HG03095 (cell line): ENCODE results near the gene JPH2.

ENCODE experiments used
- ATAC-seq: cut with Tn5 transposase; IDR thresholded peaks from one replicate; pipeline ENCODE4 v1.9.1; 2021; ENCODE audit warnings: moderate library complexity; ENCODE audit not compliant: unreplicated experiment

The JPH2 gene

GRCh38 chr20:44065401-44066340 lies 121.3 kb downstream of the JPH2 start:
- ATAC-seq, result no peak

GRCh38 chr20:44064501-44065400 lies 122.2 kb downstream of the JPH2 start:
- no peak for ATAC-seq
